Adrenal gland (tissue), 5 donors: ENCODE measurements around the gene ULK3.

Experiments
- CTCF ChIP-seq, 6 experiments: fragments of 450-650 bp in 4 of 6; fragments of 200-600 bp in 2 of 6; sonication (generic) in 1 of 6; IDR thresholded peaks; 1 replicate in 5 of 6; 2 replicates in 1 of 6; pipeline versions ENCODE4 v1.5.1 to v1.8.0; 2016 to 2021; ENCODE audit warnings: antibody characterized with exemption in 6 of 6, mild to moderate bottlenecking in 2 of 6, moderate library complexity in 1 of 6
- POLR2A ChIP-seq, 2 donors: fragments of 450-650 bp; IDR thresholded peaks; one replicate each; pipeline ENCODE4 v1.6.1; 2017; ENCODE audit warnings: antibody characterized with exemption in 2 of 2, mild to moderate bottlenecking in 2 of 2, moderate library complexity in 1 of 2
- donor health status: DM: no; HTN: no; CAD: no.

GRCh38 chr15:74842581-74843444, at the start of gene ULK3:
- TF ChIP-seq POLR2A (IDR thresholded peaks at IDR 0.05) (peak; percentile 45 to 57), CTCF (IDR thresholded peaks at IDR 0.05) (peak; percentile 15 to 94 (median 69))
